ENCODE measurements around the gene PALB2. TPM values are rescaled to one million over a fixed set of nuclear protein-coding genes. Genes with fewer than 3 reads are reported as not detected.
A peak's percentile ranks its signal among the peaks of the same experiment; 100 is the strongest.

The PALB2 gene
- total and polyA plus RNA-seq, 9 of the 15 experiments (the other 6 are each of a cell fraction or from before 2014, with no cell fraction given): 7.0 to 25.8 (median 15.2) TPM

DNA sequence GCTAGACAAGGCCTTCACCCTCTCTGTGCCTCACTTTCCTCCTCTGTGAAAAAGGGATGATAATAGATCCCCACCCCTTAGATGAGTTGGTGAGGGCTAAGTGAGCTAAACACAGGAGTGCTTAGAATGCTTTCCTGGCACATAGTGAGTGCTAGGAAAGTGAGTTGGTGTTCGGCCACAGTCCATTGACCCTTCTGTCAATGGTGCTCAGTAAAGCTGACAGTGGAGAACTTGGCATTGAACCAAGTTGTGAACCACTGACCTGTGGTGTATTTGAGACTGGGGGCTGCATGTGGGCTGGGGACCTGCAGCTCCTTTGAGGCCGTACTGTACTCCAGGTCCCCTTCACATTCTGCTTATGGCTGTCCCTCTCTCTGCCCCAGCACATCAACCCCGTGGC lies 42.4 kb upstream of the PALB2 start:
- CTCF ChIA-PET (ENCODE audit: low intra/inter-chr PET ratio): no interaction called here
- H3K36me3 ChIP-seq (ENCODE audit: control insufficient read depth, insufficient read depth, low read length): peaks cover 91% of the 10 kb centered on the region

DNA sequence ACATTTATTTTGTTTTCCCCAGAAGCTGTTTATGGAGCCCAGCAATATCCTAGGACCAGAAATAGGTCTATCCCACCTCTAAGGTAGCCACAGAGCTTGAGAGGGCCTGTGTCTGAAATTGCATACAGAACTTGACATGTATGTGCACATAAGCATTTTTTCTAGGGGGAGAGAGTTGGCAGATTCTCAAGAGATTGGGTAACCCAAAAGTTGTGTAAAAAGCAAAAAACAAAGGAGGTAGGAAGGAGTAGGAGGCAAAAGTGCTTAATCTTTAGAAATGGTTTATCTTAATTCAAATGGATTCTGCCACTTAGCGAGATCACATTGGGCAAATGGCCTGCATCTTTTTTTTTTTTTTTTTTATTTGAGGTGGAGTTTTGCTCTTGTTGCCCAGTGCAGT lies 41.1 kb upstream of the PALB2 start:
- Histone ChIP-seq H3K4me1 (replicated peaks in 1 of 2; ENCODE audit: control insufficient read depth in 2 of 2, insufficient read depth in 2 of 2, low read length in 2 of 2) (peaks cover 19 to 28% of the 10 kb centered on the region in 2 experiments; a peak in 4 of 5 replicates), H3K4me2 (ENCODE audit: insufficient read depth, low read length) (no peak overlapping the region), H3K9me3 (replicated peaks; ENCODE audit: control insufficient read depth, insufficient read depth, low read depth, low read length) (no peaks in the 10 kb centered on the region), H3K9me1 (ENCODE audit: control insufficient read depth, insufficient read depth, low read length) (no peaks in the 10 kb centered on the region), H3K9ac (ENCODE audit: insufficient read depth in 1 of 2, low read depth in 2 of 2, low read length in 2 of 2) (no peak overlapping the region), H3K27me3 (ENCODE audit: control insufficient read depth in 2 of 2, insufficient read depth in 2 of 2, low read length in 2 of 2) (no peaks in the 10 kb centered on the region), H3K4me3 (no peak overlapping the region), H4K20me1 (replicated peaks; ENCODE audit: control insufficient read depth, insufficient read depth, low read length) (peaks cover 18% of the 10 kb centered on the region), H3K36me3 (ENCODE audit: control insufficient read depth, insufficient read depth, low read length) (peaks cover 78% of the 10 kb centered on the region), H2AFZ (ENCODE audit: low read depth, low read length) (no peak overlapping the region), H3K79me2 (ENCODE audit: control insufficient read depth, insufficient read depth, low read length) (peaks cover 60% of the 10 kb centered on the region), H3K27ac (ENCODE audit: extremely low read depth, low read depth, low read length) (no peak overlapping the region)
- in situ Hi-C loops (cut with MboI): no loop called here
- POLR2A ChIA-PET: interaction anchor here (1.0 to 8.7 kb wide), 4 partner anchors 9 to 16 kb away, joined by 3 to 56 read pairs (median 6); no protein-coding TSS in a partner anchor
- WGBS (ENCODE audit: insufficient coverage, low coverage, missing lambda C conversion rate): 100% methylated on average over 1 of the region's 1 CpG
- BruUV-seq (replicated peaks): no TSS peak
- FAIRE-seq: no peak
- CTCF ChIA-PET (ENCODE audit: low intra/inter-chr PET ratio): no interaction called here
- no peak for DNase-seq (ENCODE audit: extremely low read depth in 1 of 4, low spot score in 3 of 4)
- ATAC-seq: no peak
- intact Hi-C loops (cut with micrococcal nuclease): no loop called here
- TF ChIP-seq, protein P1, sequence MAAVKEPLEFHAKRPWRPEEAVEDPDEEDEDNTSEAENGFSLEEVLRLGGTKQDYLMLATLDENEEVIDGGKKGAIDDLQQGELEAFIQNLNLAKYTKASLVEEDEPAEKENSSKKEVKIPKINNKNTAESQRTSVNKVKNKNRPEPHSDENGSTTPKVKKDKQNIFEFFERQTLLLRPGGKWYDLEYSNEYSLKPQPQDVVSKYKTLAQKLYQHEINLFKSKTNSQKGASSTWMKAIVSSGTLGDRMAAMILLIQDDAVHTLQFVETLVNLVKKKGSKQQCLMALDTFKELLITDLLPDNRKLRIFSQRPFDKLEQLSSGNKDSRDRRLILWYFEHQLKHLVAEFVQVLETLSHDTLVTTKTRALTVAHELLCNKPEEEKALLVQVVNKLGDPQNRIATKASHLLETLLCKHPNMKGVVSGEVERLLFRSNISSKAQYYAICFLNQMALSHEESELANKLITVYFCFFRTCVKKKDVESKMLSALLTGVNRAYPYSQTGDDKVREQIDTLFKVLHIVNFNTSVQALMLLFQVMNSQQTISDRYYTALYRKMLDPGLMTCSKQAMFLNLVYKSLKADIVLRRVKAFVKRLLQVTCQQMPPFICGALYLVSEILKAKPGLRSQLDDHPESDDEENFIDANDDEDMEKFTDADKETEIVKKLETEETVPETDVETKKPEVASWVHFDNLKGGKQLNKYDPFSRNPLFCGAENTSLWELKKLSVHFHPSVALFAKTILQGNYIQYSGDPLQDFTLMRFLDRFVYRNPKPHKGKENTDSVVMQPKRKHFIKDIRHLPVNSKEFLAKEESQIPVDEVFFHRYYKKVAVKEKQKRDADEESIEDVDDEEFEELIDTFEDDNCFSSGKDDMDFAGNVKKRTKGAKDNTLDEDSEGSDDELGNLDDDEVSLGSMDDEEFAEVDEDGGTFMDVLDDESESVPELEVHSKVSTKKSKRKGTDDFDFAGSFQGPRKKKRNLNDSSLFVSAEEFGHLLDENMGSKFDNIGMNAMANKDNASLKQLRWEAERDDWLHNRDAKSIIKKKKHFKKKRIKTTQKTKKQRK (IDR thresholded peaks at IDR 0.05; ENCODE audit: borderline replicate concordance, low read depth, low read length): no peak
- TF ChIP-seq, protein P2, sequence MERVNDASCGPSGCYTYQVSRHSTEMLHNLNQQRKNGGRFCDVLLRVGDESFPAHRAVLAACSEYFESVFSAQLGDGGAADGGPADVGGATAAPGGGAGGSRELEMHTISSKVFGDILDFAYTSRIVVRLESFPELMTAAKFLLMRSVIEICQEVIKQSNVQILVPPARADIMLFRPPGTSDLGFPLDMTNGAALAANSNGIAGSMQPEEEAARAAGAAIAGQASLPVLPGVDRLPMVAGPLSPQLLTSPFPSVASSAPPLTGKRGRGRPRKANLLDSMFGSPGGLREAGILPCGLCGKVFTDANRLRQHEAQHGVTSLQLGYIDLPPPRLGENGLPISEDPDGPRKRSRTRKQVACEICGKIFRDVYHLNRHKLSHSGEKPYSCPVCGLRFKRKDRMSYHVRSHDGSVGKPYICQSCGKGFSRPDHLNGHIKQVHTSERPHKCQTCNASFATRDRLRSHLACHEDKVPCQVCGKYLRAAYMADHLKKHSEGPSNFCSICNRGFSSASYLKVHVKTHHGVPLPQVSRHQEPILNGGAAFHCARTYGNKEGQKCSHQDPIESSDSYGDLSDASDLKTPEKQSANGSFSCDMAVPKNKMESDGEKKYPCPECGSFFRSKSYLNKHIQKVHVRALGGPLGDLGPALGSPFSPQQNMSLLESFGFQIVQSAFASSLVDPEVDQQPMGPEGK (CRISPR knock-in tag; IDR thresholded peaks at IDR 0.05; ENCODE audit: borderline replicate concordance): no peak
- TF ChIP-seq ZKSCAN1 (IDR thresholded peaks at IDR 0.05; ENCODE audit: low read depth, low read length): no peak
- no peak for TF ChIP-seq LARP7 (IDR thresholded peaks at IDR 0.05)
- no peak for TF ChIP-seq PPARD (CRISPR knock-in tag; IDR thresholded peaks at IDR 0.05)
- TF ChIP-seq MCM7 (IDR thresholded peaks at IDR 0.05): no peak
- TF ChIP-seq PHTF2 (CRISPR knock-in tag; IDR thresholded peaks at IDR 0.05): no peak
- TF ChIP-seq KLF6 (CRISPR knock-in tag; IDR thresholded peaks at IDR 0.05; ENCODE audit: borderline replicate concordance): no peak
- TF ChIP-seq ARNT (IDR thresholded peaks at IDR 0.05): no peak
- TF ChIP-seq ETV1 (tag; conservative IDR thresholded peaks at IDR 0.05; ENCODE audit: low read depth): no peak
- no peak for TF ChIP-seq SAFB2 (IDR thresholded peaks at IDR 0.05; ENCODE audit: borderline replicate concordance, low read depth, low read length, severe bottlenecking)

More for the DNA sequence above, 42.4 kb upstream of the PALB2 start:
- Histone ChIP-seq H3K9ac (ENCODE audit: insufficient read depth in 1 of 2, low read depth in 2 of 2, low read length in 2 of 2) (no peak overlapping the region), H3K27me3 (ENCODE audit: control insufficient read depth in 2 of 2, insufficient read depth in 2 of 2, low read length in 2 of 2) (no peaks in the 10 kb centered on the region), H3K9me3 (replicated peaks; ENCODE audit: control insufficient read depth, insufficient read depth, low read depth, low read length) (no peaks in the 10 kb centered on the region), H2AFZ (ENCODE audit: low read depth, low read length) (no peak overlapping the region), H4K20me1 (replicated peaks; ENCODE audit: control insufficient read depth, insufficient read depth, low read length) (peaks cover 18% of the 10 kb centered on the region), H3K4me2 (ENCODE audit: insufficient read depth, low read length) (no peak overlapping the region), H3K4me1 (replicated peaks in 1 of 2; ENCODE audit: control insufficient read depth in 2 of 2, insufficient read depth in 2 of 2, low read length in 2 of 2) (peaks cover 15 to 20% of the 10 kb centered on the region in 2 experiments; a peak in 4 of 5 replicates), H3K79me2 (ENCODE audit: control insufficient read depth, insufficient read depth, low read length) (peaks cover 54% of the 10 kb centered on the region), H3K27ac (ENCODE audit: extremely low read depth, low read depth, low read length) (no peak overlapping the region; the same call in 2 of the 3 replicates), H3K9me1 (ENCODE audit: control insufficient read depth, insufficient read depth, low read length) (no peaks in the 10 kb centered on the region), H3K4me3 (no peak overlapping the region)
- DNase-seq (ENCODE audit: extremely low read depth in 1 of 4, low spot score in 3 of 4) (no peak), FAIRE-seq (no peak), ATAC-seq (no peak)
- POLR2A ChIA-PET: interaction anchor here (0.6 to 8.7 kb wide), 9 partner anchors 10 to 449 kb away, joined by 3 to 56 read pairs (median 4); partner anchors contain the start of genes DCTN5 and PALB2
- 95% methylated on average over 3 of the region's 3 CpGs for WGBS (ENCODE audit: insufficient coverage, low coverage, missing lambda C conversion rate)
- no TSS peak for BruUV-seq (replicated peaks)
- in situ Hi-C loops (cut with MboI): no loop called here
- no peak for TF ChIP-seq NCOA1 (IDR thresholded peaks at IDR 0.05; ENCODE audit: low read depth)
- TF ChIP-seq NFIC (IDR thresholded peaks at IDR 0.05): peak; percentile 48
- intact Hi-C loops (cut with micrococcal nuclease): no loop called here

Measured in K562 (cell line).